NCI-H82 (cell line): Measurements from ENCODE around the gene GAPDH.
"Not testable (repeated sequence)": the region's sequence is repeated elsewhere in the genome, so short reads cannot be mapped to it uniquely, and the experiment has no call there.

Experiments
- DNase-seq: peaks from one replicate; lab custom pipeline; 2025; lab: John Stamatoyannopoulos, UW

GAPDH gene

DNA sequence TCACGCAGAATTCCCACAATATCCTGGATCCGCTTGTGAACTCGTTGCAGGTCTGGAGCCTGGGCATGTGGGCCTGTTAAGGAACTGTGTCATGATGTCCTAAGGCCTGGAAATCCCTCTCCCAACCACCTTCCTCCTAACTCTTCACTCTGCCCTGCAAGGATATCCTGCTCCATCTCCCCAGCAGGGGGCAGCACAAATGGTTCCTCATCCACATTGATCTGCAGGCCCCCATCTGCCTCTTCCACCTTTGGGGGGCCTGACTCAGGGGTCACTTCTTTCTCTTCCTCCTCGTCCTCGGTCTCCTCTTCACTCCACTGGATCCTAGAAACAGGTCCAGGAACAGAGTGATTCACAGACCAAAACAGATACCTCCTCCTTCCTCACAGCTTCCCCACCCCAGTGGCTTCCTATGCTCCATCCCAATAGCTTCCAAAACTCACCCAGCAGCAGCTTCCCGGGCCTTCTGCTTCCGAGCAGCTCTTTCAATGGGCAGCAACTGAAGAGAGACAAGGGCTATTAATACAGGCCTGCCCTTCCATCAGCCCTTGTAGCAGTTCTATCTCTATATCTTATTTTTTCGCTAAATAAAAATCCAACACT lies 29.2 kb downstream of the GAPDH start:
- DNase-seq = peak; percentile 82

DNA sequence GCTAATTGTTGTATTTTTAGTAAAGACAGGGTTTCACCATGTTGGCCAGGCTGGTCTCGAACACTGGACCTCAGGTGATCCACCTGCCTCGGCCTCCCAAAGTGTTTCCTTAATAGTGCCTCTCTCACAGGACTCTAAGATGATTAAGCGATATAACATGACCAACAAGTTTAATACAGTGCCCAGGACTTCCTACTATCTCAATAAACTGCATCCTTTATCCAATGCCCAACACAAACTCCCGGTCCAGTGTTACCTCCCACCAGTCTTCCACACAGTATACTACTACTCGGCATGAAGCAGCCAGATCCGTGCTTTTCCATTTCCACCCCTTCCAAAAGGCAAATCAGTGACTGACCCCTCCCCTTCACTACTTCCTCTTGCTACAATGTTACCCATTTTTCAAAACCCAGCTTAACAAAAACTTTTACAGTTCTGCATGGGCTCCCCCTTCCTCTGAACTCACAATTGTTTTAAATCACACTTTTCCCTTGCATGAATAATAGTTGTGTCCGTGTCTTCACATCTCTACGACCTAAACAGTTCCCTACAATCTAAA lies 32.9 kb downstream of the GAPDH start:
- no peak for DNase-seq

DNA sequence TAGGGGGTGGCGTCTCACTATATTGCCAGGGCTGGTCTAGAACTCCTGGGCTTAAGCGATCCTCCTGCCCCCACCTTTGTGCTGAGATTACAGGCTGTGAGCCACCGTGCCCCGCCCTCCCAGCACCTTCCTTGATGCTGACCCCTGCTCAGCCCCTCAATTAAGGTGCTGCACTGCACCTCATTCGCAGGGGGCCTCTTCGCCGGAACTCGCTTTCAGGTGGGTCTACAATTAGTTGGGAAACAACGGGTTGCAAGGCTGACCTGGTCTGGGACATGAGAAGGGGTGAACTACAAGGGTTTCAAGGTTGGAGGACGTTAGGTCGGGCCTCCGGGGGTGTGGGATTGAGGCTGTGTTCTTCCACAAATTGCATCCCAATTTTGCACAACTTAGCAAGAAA lies 35.0 kb downstream of the GAPDH start:
- peak; percentile 25 for DNase-seq

DNA sequence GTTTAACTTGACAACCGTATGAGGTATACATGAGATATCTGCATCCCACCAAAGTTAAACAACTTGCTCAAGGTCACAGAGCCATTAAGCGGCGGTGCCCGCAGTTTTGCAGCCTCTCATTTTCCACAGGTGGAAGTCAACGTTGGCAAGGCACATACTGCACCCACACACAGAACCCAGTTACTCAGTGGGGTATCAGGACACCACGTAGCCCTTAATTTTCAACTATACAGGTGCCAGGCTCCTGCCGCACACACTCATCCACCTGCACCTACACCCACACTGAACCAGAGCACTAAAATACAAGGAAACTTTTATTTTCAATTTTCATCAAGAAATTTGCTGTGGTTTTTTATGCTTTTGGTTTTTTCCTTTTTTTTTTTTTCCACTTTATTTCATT lies 35.5 kb downstream of the GAPDH start:
- DNase-seq = no peak

DNA sequence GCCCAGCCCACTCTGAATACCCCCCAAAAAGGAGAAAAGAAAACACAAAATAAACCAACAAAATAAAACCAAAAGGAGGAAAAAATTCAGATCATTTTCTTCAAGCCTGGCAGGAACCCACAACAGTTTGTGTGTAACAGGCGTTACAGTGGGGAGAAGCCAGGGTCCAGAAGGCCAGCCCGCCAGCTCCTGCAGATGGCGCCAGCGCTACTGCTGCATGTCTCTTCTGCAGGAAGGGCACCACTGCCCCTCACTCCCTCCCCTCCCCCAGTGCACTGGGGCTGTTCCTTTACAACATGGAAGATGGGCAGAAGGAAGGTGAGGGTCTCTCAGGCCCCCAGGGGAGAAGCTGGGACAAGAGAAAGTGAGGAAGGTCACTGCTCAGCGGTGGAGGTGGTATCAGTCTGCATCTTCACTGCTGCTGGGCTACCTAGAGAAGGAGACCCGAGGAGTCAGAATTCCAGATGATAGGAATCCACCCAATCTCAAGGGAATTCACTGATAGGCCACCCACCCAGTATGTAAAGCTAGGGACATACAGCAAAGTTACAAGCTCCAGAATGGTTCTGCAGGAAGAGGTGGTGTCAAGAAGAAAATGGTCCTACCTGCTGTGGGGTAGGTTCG lies 36.1 kb downstream of the GAPDH start:
- DNase-seq = peak; percentile 79

DNA sequence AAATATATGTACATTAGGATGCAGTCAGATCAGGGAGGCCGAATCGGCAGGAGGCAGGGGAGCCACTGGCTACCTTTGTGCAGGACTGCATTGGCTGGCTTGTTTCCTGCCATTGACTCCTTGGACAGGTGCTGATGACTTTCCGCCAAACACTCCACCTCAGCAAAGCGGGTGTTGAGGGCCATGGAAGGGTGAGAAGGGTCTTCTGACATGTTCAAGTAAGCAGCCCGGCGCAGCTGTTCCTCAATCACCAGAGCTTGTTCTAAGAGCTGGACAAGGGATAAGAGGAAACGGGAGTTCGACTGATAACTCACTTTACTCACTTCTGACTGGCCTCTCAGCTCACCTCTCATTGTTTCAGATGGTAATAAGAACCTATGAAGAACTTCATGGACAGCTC lies 38.7 kb downstream of the GAPDH start:
- no peak for DNase-seq

DNA sequence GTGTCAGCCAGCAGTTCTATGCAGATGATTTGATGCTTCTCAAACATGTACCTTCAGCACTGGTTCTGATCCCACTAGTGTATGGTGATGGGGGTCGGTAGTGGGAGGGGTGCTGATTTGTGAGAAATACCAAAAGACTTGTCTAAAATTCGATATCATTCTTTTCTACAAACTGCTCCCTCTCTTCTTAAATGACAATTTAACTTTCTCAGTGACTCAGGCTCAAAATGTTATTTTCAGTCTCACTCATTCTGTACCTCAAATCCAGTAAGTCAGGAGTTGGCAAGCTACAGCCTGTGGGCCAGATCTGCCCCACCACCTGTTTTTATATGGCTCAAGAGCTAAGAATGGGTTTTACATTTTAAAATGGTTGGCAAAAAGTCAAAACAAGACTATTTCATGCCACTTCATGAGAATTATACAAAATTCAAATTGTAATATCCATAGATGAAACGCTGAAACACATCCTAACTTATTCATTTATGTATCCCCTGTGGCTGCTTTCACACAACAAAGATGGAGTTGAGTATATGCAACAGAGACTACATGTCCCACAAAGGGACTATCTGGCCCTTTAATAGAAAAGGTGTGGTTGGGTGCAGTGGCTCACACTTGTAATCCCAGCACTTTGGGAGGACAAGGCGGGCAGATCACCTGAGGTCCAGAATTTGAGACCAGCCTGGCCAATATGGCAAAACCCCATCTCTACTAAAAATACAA lies 40.4 kb downstream of the GAPDH start:
- DNase-seq = no peak

DNA sequence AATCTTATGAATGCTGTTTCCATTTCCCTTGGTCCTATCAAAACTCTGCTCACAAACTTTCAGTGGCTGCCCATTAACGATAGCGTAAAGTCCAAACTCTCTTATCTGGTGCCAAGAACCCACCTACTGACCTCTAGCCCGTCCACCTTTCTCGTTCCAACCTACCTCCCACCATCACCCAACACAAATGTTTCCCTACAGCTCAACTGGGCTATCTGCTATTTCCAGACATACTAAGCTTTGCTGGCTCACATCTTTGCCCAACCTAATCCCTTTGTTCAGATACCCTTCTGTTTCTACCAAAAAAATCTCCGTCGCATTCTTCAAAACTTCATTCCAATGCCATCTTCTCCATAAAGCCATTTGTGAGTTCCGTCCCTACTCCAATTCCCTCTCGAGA lies 41.3 kb downstream of the GAPDH start:
- no peak for DNase-seq

DNA sequence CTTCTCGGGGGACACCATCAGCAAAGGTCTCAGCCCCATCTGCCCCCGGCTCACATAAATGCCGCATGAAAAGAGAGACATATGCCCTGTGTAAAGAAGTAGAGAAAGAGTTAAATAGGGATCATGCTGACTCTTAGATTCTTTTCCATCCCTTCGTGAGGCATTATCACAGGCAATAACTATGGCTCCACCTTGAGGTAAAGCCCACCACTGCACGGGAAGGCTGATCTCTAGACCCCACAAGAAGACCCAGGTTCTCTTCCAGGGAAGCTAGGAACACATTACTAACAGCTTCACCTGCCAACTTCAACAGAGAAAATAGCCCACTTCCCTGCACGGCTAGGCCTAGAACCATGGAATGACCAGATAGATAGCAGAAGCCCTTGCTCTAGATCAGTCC lies 47.9 kb downstream of the GAPDH start:
- peak; percentile 31 for DNase-seq

DNA sequence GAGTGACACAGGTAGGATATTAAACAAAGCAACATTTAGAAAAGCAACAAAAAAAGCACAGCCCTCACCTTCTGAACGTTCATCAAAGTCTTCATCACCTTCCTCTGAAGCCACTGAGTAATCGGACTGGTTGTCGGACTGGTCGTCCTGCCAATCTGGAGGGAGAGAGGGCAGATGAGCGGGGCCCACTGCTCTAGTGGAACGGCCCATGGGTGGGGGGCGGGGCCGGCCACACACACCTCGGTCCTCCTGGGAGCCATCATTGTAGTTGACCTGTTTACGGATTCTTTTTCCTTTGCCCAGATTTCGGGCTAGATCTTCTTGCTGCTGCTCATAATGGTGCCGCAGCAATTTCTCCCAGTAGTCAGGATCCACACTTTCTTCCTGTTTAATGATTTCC lies 48.6 kb downstream of the GAPDH start:
- no peak for DNase-seq

DNA sequence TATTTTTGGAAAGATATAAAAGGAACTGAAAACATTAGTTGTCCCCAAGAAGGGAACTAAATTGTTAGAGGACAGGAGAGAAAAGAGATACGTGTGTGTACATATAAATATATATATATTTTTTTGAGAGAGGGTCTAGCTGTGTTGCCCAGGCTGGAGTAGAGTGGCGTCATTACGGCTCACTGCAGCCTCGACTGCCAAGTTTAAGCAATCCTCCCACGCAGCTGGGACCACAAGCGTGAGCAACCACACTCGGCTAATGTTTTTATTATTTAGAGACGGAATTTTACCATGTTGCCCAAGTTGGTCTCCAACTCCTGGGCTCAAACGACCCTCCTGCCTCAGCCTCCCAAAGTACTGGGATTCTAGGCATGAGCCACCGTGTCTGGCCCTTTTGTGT lies 50.0 kb downstream of the GAPDH start:
- DNase-seq = no peak

DNA sequence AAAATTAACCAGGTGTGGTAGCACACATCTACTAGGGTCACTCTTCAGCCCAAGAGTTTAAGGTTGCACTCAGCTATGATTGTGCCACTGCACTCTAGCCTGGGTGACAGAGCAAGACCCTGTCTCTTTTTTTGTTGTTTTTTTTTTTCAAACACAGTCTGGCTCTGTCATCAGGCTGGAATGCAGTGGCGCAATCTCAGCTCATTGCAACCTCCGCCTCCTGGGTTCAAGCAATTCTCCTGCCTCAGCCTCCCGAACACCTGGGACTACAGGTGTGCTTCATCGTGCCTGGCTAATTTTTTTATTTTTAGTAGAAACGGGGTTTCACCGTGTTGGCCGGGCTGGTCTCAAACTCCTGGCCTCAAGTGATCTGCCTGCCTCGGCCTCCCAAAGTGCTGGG lies 52.3 kb downstream of the GAPDH start:
- DNase-seq = not testable (repeated sequence)
